Parathyroid adenoma (tissue), 2 donors: ENCODE data around the gene RNF222.

Experiments
- H2AFZ ChIP-seq: fragments of 300-600 bp; sonication (generic); one replicate; pipeline ENCODE4 v1.7.0; 2017; ENCODE audit warnings: antibody characterized with exemption, mild to moderate bottlenecking
- H3K27ac ChIP-seq: fragments of 300-600 bp; sonication (generic); one replicate; pipeline ENCODE4 v1.7.0; 2017
- H3K27me3 ChIP-seq: fragments of 300-600 bp; sonication (generic); one replicate; pipeline ENCODE4 v1.7.0; 2017; ENCODE audit warnings: low read length; ENCODE audit not compliant: control insufficient read depth, insufficient read depth
- H3K36me3 ChIP-seq: fragments of 300-600 bp; sonication (generic); one replicate; pipeline ENCODE4 v1.7.0; 2017; ENCODE audit warnings: low read length; ENCODE audit not compliant: control insufficient read depth, insufficient read depth
- H3K4me1 ChIP-seq: fragments of 300-600 bp; sonication (generic); one replicate; pipeline ENCODE4 v1.7.0; 2017; ENCODE audit warnings: control low read depth
- H3K4me2 ChIP-seq: fragments of 300-600 bp; sonication (generic); one replicate; pipeline ENCODE4 v1.7.0; 2017; ENCODE audit warnings: low read length
- H3K4me3 ChIP-seq: fragments of 300-600 bp; sonication (generic); one replicate; pipeline ENCODE4 v1.7.0; 2017; ENCODE audit warnings: low read depth, low read length
- H3K79me2 ChIP-seq: fragments of 300-600 bp; sonication (generic); one replicate; pipeline ENCODE4 v1.7.0; 2017; ENCODE audit warnings: control low read depth
- H3K9ac ChIP-seq: fragments of 300-600 bp; sonication (generic); one replicate; pipeline ENCODE4 v1.7.0; 2017; ENCODE audit warnings: mild to moderate bottlenecking
- H3K9me3 ChIP-seq: fragments of 300-600 bp; sonication (generic); one replicate; pipeline ENCODE4 v1.7.0; 2017; ENCODE audit warnings: low read length; ENCODE audit not compliant: control insufficient read depth
- TF ChIP-seq, protein P1 (sequence below): fragments of 300-600 bp; sonication (generic); IDR thresholded peaks from one replicate; pipeline ENCODE4 v1.7.0; 2017; ENCODE audit warnings: antibody characterized with exemption, mild to moderate bottlenecking
- donor health status: primary hyperparathyroidism.

RNF222 gene

DNA sequence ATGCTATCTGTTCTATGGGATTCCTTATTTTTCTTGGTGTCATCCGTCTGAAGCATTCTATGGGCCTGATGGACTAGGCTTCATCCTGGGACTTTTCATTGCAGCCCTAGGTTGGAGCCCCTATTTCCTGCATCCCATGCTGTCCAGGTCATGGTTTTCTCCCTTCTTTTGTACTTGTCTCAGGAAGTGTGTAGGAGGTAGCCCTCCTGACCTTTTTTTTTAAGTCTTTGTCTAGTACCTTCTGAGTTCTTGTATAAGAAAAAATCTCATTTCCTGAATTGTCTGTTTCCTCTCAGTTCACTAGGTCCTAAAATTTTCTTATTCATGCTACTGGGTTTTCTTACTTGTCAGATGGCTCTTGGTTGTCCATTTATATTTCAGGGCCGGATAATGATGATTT lies 44.1 kb upstream of the RNF222 start:
- no peak overlapping the region for H3K4me3 ChIP-seq
- H3K4me2 ChIP-seq: no peak overlapping the region
- TF ChIP-seq, protein P1, sequence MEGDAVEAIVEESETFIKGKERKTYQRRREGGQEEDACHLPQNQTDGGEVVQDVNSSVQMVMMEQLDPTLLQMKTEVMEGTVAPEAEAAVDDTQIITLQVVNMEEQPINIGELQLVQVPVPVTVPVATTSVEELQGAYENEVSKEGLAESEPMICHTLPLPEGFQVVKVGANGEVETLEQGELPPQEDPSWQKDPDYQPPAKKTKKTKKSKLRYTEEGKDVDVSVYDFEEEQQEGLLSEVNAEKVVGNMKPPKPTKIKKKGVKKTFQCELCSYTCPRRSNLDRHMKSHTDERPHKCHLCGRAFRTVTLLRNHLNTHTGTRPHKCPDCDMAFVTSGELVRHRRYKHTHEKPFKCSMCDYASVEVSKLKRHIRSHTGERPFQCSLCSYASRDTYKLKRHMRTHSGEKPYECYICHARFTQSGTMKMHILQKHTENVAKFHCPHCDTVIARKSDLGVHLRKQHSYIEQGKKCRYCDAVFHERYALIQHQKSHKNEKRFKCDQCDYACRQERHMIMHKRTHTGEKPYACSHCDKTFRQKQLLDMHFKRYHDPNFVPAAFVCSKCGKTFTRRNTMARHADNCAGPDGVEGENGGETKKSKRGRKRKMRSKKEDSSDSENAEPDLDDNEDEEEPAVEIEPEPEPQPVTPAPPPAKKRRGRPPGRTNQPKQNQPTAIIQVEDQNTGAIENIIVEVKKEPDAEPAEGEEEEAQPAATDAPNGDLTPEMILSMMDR: no peak
- H3K79me2 ChIP-seq: peaks cover 32% of the 10 kb centered on the region
- H3K4me1 ChIP-seq: no peaks in the 10 kb centered on the region
- no peak overlapping the region for H3K27ac ChIP-seq
- no peaks in the 10 kb centered on the region for H3K36me3 ChIP-seq
- H3K9ac ChIP-seq: no peak overlapping the region
- no peaks in the 10 kb centered on the region for H3K9me3 ChIP-seq
- no peaks in the 10 kb centered on the region for H3K27me3 ChIP-seq
- no peak overlapping the region for H2AFZ ChIP-seq

DNA sequence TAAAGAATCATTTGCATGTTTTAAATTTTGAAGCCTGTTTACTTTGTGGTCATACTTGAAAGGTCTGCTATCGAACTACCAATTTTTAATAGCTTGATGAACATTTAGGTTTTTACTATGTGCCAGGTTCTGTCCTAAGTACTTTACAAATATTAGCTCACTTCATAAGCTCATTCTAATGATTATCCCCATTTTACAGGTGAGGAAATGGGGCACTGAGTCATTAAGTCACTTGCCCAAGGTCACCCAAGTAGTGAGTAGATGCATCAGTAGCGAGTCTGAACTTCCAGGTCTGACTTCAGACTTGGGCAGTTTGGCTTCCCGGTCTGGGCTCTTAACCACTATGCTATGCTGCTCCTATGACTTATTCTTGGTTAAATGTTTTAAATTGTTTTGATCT lies 42.1 kb upstream of the RNF222 start:
- no peak overlapping the region for H2AFZ ChIP-seq
- H3K27me3 ChIP-seq: no peaks in the 10 kb centered on the region
- no peak overlapping the region for H3K27ac ChIP-seq
- no peak overlapping the region for H3K4me2 ChIP-seq
- H3K36me3 ChIP-seq: no peaks in the 10 kb centered on the region
- H3K4me1 ChIP-seq: no peaks in the 10 kb centered on the region
- H3K9ac ChIP-seq: no peak overlapping the region
- TF ChIP-seq, protein P1: no peak
- H3K9me3 ChIP-seq: no peaks in the 10 kb centered on the region
- H3K79me2 ChIP-seq: peaks cover 30% of the 10 kb centered on the region
- H3K4me3 ChIP-seq: no peak overlapping the region

DNA sequence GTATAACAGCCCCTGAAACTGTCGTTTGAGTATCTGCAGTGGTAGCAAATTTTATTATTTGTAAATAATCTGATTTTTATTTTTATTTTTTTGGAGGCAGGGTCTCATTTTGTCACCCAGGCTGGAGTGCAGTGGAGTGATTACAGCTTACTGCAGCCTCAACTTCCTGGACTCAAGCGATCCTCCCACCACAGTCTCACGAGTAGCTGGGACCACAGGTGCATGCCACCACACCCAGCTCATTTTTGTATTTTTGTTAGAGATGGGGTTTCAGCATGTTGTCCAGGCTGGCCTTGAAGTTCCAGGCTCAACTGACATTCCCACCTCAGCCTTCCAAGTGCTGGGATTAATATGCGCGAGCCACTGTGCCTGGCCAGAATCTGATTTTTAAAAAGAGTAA lies 40.8 kb upstream of the RNF222 start:
- Histone ChIP-seq H3K4me1 (no peaks in the 10 kb centered on the region), H3K27ac (no peak overlapping the region), H3K79me2 (peaks cover 30% of the 10 kb centered on the region), H3K36me3 (no peaks in the 10 kb centered on the region), H3K4me3 (no peak overlapping the region), H2AFZ (no peak overlapping the region), H3K9me3 (no peaks in the 10 kb centered on the region), H3K9ac (no peak overlapping the region), H3K27me3 (no peaks in the 10 kb centered on the region), H3K4me2 (no peak overlapping the region)
- TF ChIP-seq, protein P1: no peak

DNA sequence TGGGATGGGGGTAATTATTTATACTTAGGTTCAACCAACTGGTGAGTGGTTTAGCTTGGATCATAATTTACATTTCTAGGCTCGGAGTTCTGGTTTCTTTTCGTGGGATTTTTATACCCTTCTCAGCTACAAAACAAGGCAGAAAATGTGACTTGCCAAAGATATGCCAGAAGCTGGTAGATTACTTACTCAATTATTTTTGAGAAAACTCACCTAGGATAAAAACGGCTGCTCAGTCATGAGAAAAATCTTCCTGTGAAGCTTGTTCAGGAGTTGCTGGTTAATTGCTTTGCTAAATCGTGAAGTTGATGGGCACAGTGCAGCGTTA lies 39.2 kb upstream of the RNF222 start:
- TF ChIP-seq, protein P1: no peak
- no peaks in the 10 kb centered on the region for H3K36me3 ChIP-seq
- no peaks in the 10 kb centered on the region for H3K27me3 ChIP-seq
- no peaks in the 10 kb centered on the region for H3K9me3 ChIP-seq
- H3K9ac ChIP-seq: no peak overlapping the region
- peak overlapping the region; percentile 87 for H3K4me3 ChIP-seq
- H3K4me1 ChIP-seq: no peaks in the 10 kb centered on the region
- H2AFZ ChIP-seq: peak overlapping the region; percentile 88
- peak overlapping the region; percentile 78 for H3K4me2 ChIP-seq
- H3K27ac ChIP-seq: peak overlapping the region; percentile 91
- H3K79me2 ChIP-seq: peaks cover 30% of the 10 kb centered on the region

DNA sequence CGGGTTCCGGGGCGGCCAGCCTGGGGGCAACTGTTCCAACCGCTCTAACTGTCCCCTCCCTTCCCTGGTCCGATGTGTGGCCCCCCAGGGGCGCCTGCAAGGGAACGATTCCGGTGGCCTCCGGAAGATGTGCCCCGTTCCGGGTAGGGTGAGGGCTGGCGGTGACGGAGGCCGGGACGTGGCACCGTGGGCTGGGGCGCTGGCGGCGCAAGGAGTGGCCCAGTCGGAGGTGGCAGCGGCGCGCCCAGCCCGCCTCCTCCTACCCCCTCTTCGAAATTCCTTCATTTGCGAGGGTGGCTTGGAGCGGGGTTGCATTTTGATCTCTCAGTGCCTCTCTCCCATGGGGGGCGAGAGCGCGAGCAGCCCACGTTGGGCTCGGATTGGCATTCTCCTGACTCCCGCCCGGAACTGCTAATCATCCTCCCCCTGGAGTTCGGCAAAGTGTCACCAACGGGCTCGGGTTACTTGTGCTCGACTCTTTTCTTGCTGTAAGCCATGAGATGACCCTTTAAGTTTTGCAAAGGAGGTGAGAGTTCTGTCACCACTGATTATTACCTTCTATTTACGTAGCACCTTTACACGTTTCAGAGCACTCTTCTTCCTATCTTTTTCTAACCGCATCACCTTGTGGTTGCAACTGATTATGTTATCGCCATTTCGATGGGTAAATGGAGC lies 38.7 kb upstream of the RNF222 start:
- H3K4me1 ChIP-seq: no peaks in the 10 kb centered on the region
- H3K4me2 ChIP-seq: peak overlapping the region; percentile 78
- H2AFZ ChIP-seq: peak overlapping the region; percentile 88
- H3K4me3 ChIP-seq: peak overlapping the region; percentile 87
- TF ChIP-seq, protein P1: no peak
- peak overlapping the region; percentile 91 for H3K27ac ChIP-seq
- H3K9me3 ChIP-seq: no peaks in the 10 kb centered on the region
- H3K79me2 ChIP-seq: peaks cover 30% of the 10 kb centered on the region
- no peaks in the 10 kb centered on the region for H3K36me3 ChIP-seq
- peak overlapping the region; percentile 78 for H3K9ac ChIP-seq
- no peaks in the 10 kb centered on the region for H3K27me3 ChIP-seq
